Stimulated activated CD8-positive, alpha-beta memory T cell treated with anti-CD3 and anti-CD28 coated beads, Interleukin-15, amount 100 ng/mL, for 1 hour (primary cell): Measurements from ENCODE around the gene COX6A1.
"Not testable (repeated sequence)": the region's sequence is repeated elsewhere in the genome, so short reads cannot be mapped to it uniquely, and the experiment has no call there.

ENCODE experiments used
- DNase-seq: peaks from one replicate; pipeline ENCODE4 v3.0.0-alpha.2; 2020; ENCODE audit warnings: low read depth

The COX6A1 gene

GRCh38 chr12:120428597-120429229 lies 9.2 kb upstream of the COX6A1 start:
- DNase-seq: no peak

GRCh38 chr12:120429368-120429767 lies 8.5 kb upstream of the COX6A1 start:
- DNase-seq: no peak

GRCh38 chr12:120432772-120433525 lies 5.0 kb upstream of the COX6A1 start:
- DNase-seq: no peak

GRCh38 chr12:120438495-120439198 lies 734 bp downstream of the COX6A1 start:
- DNase-seq: no peak

GRCh38 chr12:120439646-120440247 lies 1.8 kb downstream of the COX6A1 start:
- DNase-seq: peak; percentile 58

GRCh38 chr12:120444676-120445075 lies 6.8 kb downstream of the COX6A1 start:
- DNase-seq: no peak

GRCh38 chr12:120445911-120446843 lies 8.3 kb downstream of the COX6A1 start, which contains the start of the genes GATC and TRIAP1:
GATC (plus strand) TSS chr12:120446444; CDS start chr12:120446481, 37 bp downstream.
TRIAP1 (minus strand) TSS chr12:120446384; CDS start chr12:120446372, 12 bp downstream.
- peak; percentile 81 for DNase-seq

- not testable (repeated sequence) for DNase-seq
These were observed 8.9 kb downstream of the COX6A1 start for GRCh38 chr12:120446844-120447178.

- no peak for DNase-seq
These were observed 10.1 kb downstream of the COX6A1 start for GRCh38 chr12:120447992-120448391.

GRCh38 chr12:120452524-120452923 lies 14.6 kb downstream of the COX6A1 start:
- DNase-seq: not testable (repeated sequence)

GRCh38 chr12:120453060-120453750 lies 15.3 kb downstream of the COX6A1 start:
- no peak for DNase-seq

GRCh38 chr12:120453977-120454376 lies 16.1 kb downstream of the COX6A1 start:
- DNase-seq: no peak

GRCh38 chr12:120455302-120455701 lies 17.4 kb downstream of the COX6A1 start:
- DNase-seq: no peak

GRCh38 chr12:120457133-120457532 lies 19.2 kb downstream of the COX6A1 start:
- DNase-seq: no peak

- no peak for DNase-seq
These were observed 22.2 kb downstream of the COX6A1 start for GRCh38 chr12:120460157-120460556.

GRCh38 chr12:120462099-120462640 lies 24.3 kb downstream of the COX6A1 start:
- no peak for DNase-seq

- no peak for DNase-seq
These were observed 25.8 kb downstream of the COX6A1 start for GRCh38 chr12:120463712-120464111.

GRCh38 chr12:120465756-120466155 lies 27.8 kb downstream of the COX6A1 start:
- no peak for DNase-seq

GRCh38 chr12:120466560-120467315 lies 28.8 kb downstream of the COX6A1 start:
- no peak for DNase-seq

GRCh38 chr12:120467439-120467838 lies 29.5 kb downstream of the COX6A1 start:
- no peak for DNase-seq
